GM10248 (cell line): ENCODE measurements around the gene IL17RD.

Experiments
- CTCF ChIA-PET: fragments of 300-600 bp; sonication (Branson Sonifier 250); formaldehyde crosslinking; extraction: SDS; loops from one replicate; lab custom pipeline; 2021; ENCODE audit warnings: antibody characterized with exemption; lab: Yijun Ruan, JAX
- POLR2A ChIA-PET: fragments of 350-650 bp; sonication (Branson Sonifier 250); formaldehyde crosslinking; extraction: SDS; loops from one replicate; lab custom pipeline; 2020; ENCODE audit warnings: antibody characterized with exemption; lab: Yijun Ruan, JAX
- DNase-seq: peaks from one replicate; pipeline ENCODE4 v3.0.0; 2012; ENCODE audit errors: extremely low spot score
- TF ChIP-seq, protein P1 (sequence below): IDR thresholded peaks from 2 replicates; pipeline ENCODE4 v1.5.1; 2012; ENCODE audit warnings: mild to moderate bottlenecking, low read depth; ENCODE audit errors: extremely low read depth, missing control alignments, control extremely low read depth

IL17RD gene

DNA sequence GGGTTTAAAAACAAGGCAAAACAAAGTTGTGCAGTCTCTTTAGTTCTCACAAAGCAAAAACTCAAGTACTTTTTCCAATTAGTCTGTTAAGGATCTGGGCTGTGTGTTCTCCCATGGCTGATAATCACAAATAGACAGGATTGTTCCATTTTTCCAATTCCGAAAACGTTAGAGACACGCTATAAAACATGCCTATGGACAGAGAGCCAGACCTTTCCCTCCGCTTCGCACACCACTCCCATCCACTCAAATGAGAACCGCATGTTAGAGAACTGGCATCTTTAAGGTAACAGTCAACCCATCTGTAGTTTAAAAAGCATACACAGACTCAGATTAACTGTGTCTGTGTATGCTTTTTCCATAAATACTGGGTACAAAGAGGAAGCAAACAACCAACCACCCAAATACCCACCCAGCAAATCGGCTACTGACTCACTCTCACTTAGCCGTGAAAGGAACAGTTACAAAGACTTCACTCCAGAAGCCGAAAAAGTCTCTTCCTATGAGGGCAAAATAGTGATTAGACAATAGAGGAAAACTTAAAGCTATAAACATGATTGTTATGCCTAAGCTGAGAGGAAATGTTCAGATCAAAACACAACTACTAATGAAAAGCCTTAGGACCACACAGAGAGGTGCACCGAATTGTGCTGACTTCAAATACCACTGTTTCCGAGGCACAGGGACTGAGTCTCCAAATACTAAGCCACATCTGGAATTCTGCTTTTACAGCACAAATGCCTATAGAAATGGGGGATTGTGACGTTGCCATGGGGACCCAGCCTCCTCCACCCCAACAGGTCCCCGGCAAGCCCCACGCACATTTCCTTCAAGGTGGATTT lies 36.1 kb downstream of the IL17RD start:
- TF ChIP-seq, protein P1, sequence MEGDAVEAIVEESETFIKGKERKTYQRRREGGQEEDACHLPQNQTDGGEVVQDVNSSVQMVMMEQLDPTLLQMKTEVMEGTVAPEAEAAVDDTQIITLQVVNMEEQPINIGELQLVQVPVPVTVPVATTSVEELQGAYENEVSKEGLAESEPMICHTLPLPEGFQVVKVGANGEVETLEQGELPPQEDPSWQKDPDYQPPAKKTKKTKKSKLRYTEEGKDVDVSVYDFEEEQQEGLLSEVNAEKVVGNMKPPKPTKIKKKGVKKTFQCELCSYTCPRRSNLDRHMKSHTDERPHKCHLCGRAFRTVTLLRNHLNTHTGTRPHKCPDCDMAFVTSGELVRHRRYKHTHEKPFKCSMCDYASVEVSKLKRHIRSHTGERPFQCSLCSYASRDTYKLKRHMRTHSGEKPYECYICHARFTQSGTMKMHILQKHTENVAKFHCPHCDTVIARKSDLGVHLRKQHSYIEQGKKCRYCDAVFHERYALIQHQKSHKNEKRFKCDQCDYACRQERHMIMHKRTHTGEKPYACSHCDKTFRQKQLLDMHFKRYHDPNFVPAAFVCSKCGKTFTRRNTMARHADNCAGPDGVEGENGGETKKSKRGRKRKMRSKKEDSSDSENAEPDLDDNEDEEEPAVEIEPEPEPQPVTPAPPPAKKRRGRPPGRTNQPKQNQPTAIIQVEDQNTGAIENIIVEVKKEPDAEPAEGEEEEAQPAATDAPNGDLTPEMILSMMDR: no peak
- ChIA-PET CTCF (interaction anchor here (1.0 to 1.6 kb wide), 3 partner anchors 14 to 30 kb away, joined by 3 to 4 read pairs (median 3); no protein-coding TSS in a partner anchor), POLR2A (no interaction called here)
- DNase-seq: no peak

DNA sequence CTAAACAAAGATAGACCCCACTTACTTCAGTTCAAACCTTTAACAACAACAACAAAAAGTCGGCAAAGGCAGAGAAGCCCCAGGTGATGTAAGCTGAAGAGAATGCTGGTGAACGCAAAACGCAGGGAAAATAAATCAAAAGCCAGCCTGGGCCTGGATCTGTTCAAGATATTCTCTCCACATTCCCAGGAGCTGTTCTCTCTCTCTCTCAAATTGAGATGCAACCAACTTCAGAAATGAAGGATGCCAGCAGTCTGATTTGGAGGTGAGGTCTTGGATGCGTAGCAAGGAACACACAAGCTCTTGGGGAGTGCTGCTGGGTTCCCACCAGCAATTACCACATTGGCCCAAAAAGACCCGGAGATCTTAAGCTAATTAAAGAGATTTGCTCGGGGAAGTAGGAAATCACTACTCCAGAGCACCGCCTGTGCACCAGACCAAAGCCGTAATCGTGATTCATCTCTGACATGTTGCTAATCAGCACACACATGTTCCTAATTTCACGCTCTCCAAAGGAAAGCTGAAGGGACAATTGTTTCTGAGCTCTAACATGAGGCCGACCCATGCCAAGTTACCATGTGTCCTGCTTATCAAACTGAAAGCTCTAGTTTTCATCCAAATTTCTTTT lies 37.1 kb downstream of the IL17RD start:
- no peak for DNase-seq
- CTCF ChIA-PET: interaction anchor here (1.0 to 1.2 kb wide), 2 partner anchors 27 to 28 kb away, joined by 3 read pairs; no protein-coding TSS in a partner anchor
- TF ChIP-seq, protein P1: no peak
- POLR2A ChIA-PET: no interaction called here

DNA sequence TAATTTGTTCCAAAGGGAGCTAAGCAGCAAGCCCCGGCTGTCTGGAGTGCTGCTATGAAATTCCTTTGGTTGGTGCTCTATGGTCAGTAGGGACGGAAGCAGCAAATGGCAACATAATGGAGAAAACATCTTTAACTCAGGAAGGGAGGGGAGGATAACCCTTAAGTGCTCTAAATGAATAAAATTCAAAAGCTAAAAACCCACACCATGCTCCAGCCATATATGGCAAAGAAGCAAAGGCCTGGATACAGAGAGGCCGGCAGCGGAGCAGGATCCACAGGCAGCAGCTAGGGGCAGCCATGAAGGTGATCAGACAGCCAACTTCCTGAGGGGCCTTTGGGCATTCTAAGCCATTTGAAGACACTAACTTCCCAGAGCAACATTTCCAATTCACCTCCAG lies 38.9 kb downstream of the IL17RD start:
- DNase-seq: no peak
- ChIA-PET POLR2A (no interaction called here), CTCF (interaction anchor here (1.3 to 1.5 kb wide), 2 partner anchors 14 to 26 kb away, joined by 6 to 7 read pairs; no protein-coding TSS in a partner anchor)
- TF ChIP-seq, protein P1: no peak

DNA sequence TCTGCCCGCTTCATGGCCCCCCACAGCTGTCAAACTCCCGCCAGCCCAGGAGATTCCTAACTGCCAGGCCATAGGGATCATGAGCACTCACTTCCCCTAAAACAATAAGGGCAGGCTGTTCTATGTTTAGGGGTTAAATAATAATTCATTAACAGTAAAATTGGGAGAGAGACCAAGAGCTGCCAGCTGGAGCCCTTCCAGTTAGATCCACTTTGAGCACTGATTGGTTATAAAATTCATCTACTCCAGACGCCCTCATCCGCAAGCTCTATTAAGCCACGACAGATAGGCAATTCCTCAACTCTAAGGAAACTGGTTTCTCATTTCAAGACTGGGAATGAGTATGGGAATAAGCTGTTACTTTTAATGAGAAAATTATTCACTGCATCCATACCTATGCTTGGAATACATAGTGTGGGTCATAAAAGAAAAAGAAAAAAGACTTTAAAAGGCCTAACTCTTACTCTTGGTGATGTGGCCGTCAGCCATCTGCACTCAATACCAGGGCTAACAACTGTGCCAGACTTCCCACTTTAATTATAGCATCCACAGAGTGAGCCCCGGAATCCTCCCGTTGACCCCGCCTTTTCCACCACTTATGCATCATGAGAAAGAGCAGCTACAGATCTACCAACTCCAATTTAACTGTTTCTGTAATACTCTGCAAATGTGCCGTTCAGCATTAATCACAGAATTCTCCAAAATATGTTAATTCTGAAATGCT lies 44.5 kb downstream of the IL17RD start:
- no peak for DNase-seq

DNA sequence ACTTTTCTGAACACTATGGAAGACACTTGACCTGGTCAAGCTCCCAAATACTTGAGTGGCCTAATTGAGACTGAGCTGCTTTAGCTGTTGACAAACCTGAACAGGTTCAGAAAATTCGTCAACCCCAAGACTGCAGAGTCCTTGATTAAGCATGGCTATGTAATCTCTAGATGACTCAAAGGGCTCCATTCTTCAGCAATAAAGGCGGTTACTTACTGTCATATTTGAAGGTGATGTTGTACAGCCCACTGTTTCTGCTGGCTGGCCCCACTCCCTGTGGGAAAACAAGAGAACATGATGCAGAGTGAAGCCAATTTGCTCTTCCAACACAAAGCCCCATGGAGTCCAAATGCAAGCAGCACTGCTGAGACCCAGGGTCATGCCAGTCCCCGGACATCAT lies 45.1 kb downstream of the IL17RD start:
- TF ChIP-seq, protein P1: no peak
- ChIA-PET CTCF (interaction anchor here (1.3 to 3.2 kb wide), 2 partner anchors 16 to 20 kb away, joined by 4 to 12 read pairs; no protein-coding TSS in a partner anchor), POLR2A (no interaction called here)
- no peak for DNase-seq

More for the DNA sequence above, 44.5 kb downstream of the IL17RD start:
- TF ChIP-seq, protein P1: no peak
- POLR2A ChIA-PET: no interaction called here
- CTCF ChIA-PET: interaction anchor here (1.3 to 3.2 kb wide), 2 partner anchors 17 to 20 kb away, joined by 4 to 12 read pairs; no protein-coding TSS in a partner anchor

DNA sequence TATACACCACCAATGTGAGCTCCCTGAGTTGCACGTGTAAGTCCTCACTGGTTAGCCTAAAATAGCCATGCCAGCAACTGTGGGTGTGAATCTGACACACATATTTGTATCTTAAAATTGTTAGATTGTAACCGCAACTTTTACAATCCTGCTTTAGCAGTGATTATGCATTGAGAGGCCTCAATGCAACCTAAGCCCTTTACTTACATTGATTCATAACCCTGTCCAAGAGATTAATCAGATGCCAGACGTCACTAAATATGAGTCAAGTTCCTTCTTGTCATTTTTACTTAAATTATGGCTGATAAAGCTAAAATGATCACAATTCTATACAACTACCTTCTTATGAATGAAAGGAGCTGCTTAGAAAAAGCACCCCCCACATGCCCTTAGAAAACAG lies 46.9 kb downstream of the IL17RD start:
- POLR2A ChIA-PET: no interaction called here
- CTCF ChIA-PET: interaction anchor here (1.3 to 3.2 kb wide), 2 partner anchors 18 to 122 kb away, joined by 5 to 12 read pairs; no protein-coding TSS in a partner anchor
- DNase-seq: no peak
- TF ChIP-seq, protein P1: no peak
